SH-SY5Y (cell line): Measurements from ENCODE around the gene SLC1A3.

Experiments used
- GATA2 ChIP-seq: IDR thresholded peaks from 2 replicates; pipeline ENCODE4 v1.6.1; 2011; ENCODE audit warnings: mild to moderate bottlenecking, low read depth, low read length
- GATA3 ChIP-seq: IDR thresholded peaks from 2 replicates; pipeline ENCODE4 v1.6.1; 2011; ENCODE audit warnings: low read depth, mild to moderate bottlenecking, low read length, moderate library complexity

SLC1A3 gene

GRCh38 chr5:36606428-36607113 lies at the start of gene SLC1A3:
Gene SLC1A3, plus strand, starts transcription at chr5:36606606. Its CDS starts 1,818 bp downstream, at chr5:36608424.
- TF ChIP-seq GATA3 (no peak), GATA2 (no peak)

GRCh38 chr5:36558641-36559040 lies 47.8 kb upstream of the SLC1A3 start:
- TF ChIP-seq GATA2 (no peak), GATA3 (no peak)

- no peak for TF ChIP-seq GATA3
- TF ChIP-seq GATA2 = no peak
Observed at GRCh38 chr5:36561601-36562000, 44.8 kb upstream of the SLC1A3 start.

GRCh38 chr5:36569491-36569890 lies 36.9 kb upstream of the SLC1A3 start:
- TF ChIP-seq GATA3 (no peak), GATA2 (no peak)

- no peak for TF ChIP-seq GATA2
Observed at GRCh38 chr5:36570301-36571095, 35.9 kb upstream of the SLC1A3 start.

GRCh38 chr5:36571401-36572042 lies 34.9 kb upstream of the SLC1A3 start:
- TF ChIP-seq GATA2 (no peak), GATA3 (no peak)

GRCh38 chr5:36573438-36573837 lies 33.0 kb upstream of the SLC1A3 start:
- TF ChIP-seq GATA2 = no peak

GRCh38 chr5:36575361-36575781 lies 31.0 kb upstream of the SLC1A3 start:
- TF ChIP-seq GATA3 (no peak), GATA2 (no peak)

GRCh38 chr5:36576721-36577120 lies 29.7 kb upstream of the SLC1A3 start:
- TF ChIP-seq GATA3 (no peak), GATA2 (no peak)

GRCh38 chr5:36581070-36581469 lies 25.3 kb upstream of the SLC1A3 start:
- no peak for TF ChIP-seq GATA3
- no peak for TF ChIP-seq GATA2

GRCh38 chr5:36584009-36584875 lies 22.2 kb upstream of the SLC1A3 start:
- TF ChIP-seq GATA3 = no peak
- no peak for TF ChIP-seq GATA2

GRCh38 chr5:36585701-36586100 lies 20.7 kb upstream of the SLC1A3 start:
- no peak for TF ChIP-seq GATA3
- no peak for TF ChIP-seq GATA2

- no peak for TF ChIP-seq GATA3
- no peak for TF ChIP-seq GATA2
Observed at GRCh38 chr5:36587354-36587753, 19.1 kb upstream of the SLC1A3 start.
